HepG2 (cell line): ENCODE measurements around the gene NLRX1. TPM values are rescaled to one million over a fixed set of nuclear protein-coding genes. Genes with fewer than 3 reads are reported as not detected.

ENCODE experiments used
- ATAC-seq: fragments of 200-7000 bp; cut with Tn5 transposase; 3 replicates; pipeline ENCODE4 v1.9.1; 2020; ENCODE audit warnings: mild to moderate bottlenecking, moderate library complexity
- BruUV-seq: library from RNA; stranded (reverse); fragments of 400-500 nt; replicated peaks from 2 replicates; lab custom pipeline; 2021; lab: Mats Ljungman, UMichigan
- CTCF ChIA-PET: fragments of 300-600 bp; formaldehyde crosslinking; extraction: SDS; loops from one replicate; lab custom pipeline; 2021; ENCODE audit warnings: low total read pairs, inconsistent platforms, low intra/inter-chr PET ratio; lab: Yijun Ruan, JAX
- POLR2A ChIA-PET: fragments of 350-600 bp; sonication (Branson Sonifier 250); formaldehyde crosslinking; loops from one replicate; lab custom pipeline; 2020; ENCODE audit warnings: antibody characterized with exemption, inconsistent platforms; lab: Yijun Ruan, JAX
- DNase-seq: peaks from one replicate; pipeline ENCODE4 v3.0.0-alpha.2; 2015; ENCODE audit warnings: low spot score
- FAIRE-seq: peaks from 3 replicates; lab custom pipeline; 2011; peaks lifted over from hg19 to GRCh38; lab: Jason Lieb, UNC
- H2AFZ ChIP-seq: one replicate; pipeline ENCODE4 v1.6.1; 2011; ENCODE audit warnings: low read length, inconsistent platforms
- H3K27ac ChIP-seq: fragments of 300-600 bp; 3 replicates; pipeline ENCODE4 v1.8.0; 2011; ENCODE audit warnings: mixed run types, mild to moderate bottlenecking, mixed read lengths, low read length, inconsistent platforms; ENCODE audit not compliant: insufficient read depth; ENCODE audit errors: extremely low read length
- H3K27me3 ChIP-seq, 2 experiments: fragments of 200-600 bp in 1 of 2; 2 replicates in 1 of 2; 3 replicates in 1 of 2; pipeline versions ENCODE4 v1.6.0 to v1.8.0; 2011; ENCODE audit warnings: low read length in 2 of 2, mild to moderate bottlenecking in 2 of 2, moderate library complexity in 2 of 2, inconsistent platforms in 1 of 2; ENCODE audit not compliant: insufficient read depth in 2 of 2, control insufficient read depth in 1 of 2
- H3K36me3 ChIP-seq, 2 experiments: fragments of 200-600 bp in 1 of 2; replicated peaks in 1 of 2; 2 replicates in 1 of 2; 3 replicates in 1 of 2; pipeline versions ENCODE4 v1.5.1 to v1.8.0; 2011; ENCODE audit warnings: low read length in 2 of 2, inconsistent platforms in 1 of 2; ENCODE audit not compliant: insufficient read depth in 2 of 2, control insufficient read depth in 1 of 2
- H3K4me1 ChIP-seq: 2 replicates; pipeline ENCODE4 v1.5.1; 2012; ENCODE audit warnings: low read length, inconsistent platforms; ENCODE audit not compliant: insufficient read depth
- H3K4me2 ChIP-seq: 2 replicates; pipeline ENCODE4 v1.6.0; 2011; ENCODE audit warnings: low read depth, low read length, inconsistent platforms
- H3K4me3 ChIP-seq, 3 experiments: fragments of 200-600 bp in 1 of 3; sonication (generic), shearing (Covaris generic) in 1 of 3; replicated peaks in 1 of 3; 2 replicates each; pipeline ENCODE4 v1.5.1; 2011 to 2016; ENCODE audit warnings: low read length in 3 of 3, inconsistent platforms in 2 of 3, low read depth in 2 of 3, mild to moderate bottlenecking in 2 of 3, control low read depth in 1 of 3, mixed read lengths in 1 of 3; ENCODE audit not compliant: insufficient read depth in 1 of 3
- H3K79me2 ChIP-seq: one replicate; pipeline ENCODE4 v1.6.1; 2011; ENCODE audit warnings: low read length, inconsistent platforms; ENCODE audit not compliant: insufficient read depth
- H3K9ac ChIP-seq: 2 replicates; pipeline ENCODE4 v1.6.0; 2011; ENCODE audit warnings: mild to moderate bottlenecking, low read depth, low read length, inconsistent platforms; ENCODE audit not compliant: insufficient read depth
- H3K9me3 ChIP-seq: 2 replicates; pipeline ENCODE4 v1.5.1; 2012; ENCODE audit warnings: mild to moderate bottlenecking, low read length
- H4K20me1 ChIP-seq: 2 replicates; pipeline ENCODE4 v1.6.0; 2011; ENCODE audit warnings: inconsistent platforms, mild to moderate bottlenecking, low read length, moderate library complexity; ENCODE audit not compliant: insufficient read depth
- ETV5 ChIP-seq: IDR thresholded peaks from 2 replicates; pipeline ENCODE4 v1.6.1; 2018; ENCODE audit warnings: missing biosample characterization, missing genetic modification reagents, inconsistent platforms, borderline replicate concordance
- MEIS2 ChIP-seq: sonication (generic); formaldehyde crosslinking; IDR thresholded peaks from 2 replicates; pipeline ENCODE4 v1.9.0; 2021; ENCODE audit warnings: mild to moderate bottlenecking, missing genetic modification reagents
- ZBTB7A ChIP-seq: sonication (generic); formaldehyde crosslinking; IDR thresholded peaks from 2 replicates; pipeline ENCODE4 v1.8.0; 2022; ENCODE audit warnings: mild to moderate bottlenecking, missing genetic modification reagents
- ZNF101 ChIP-seq: sonication (generic); formaldehyde crosslinking; IDR thresholded peaks from 2 replicates; pipeline ENCODE4 v1.4.0; 2020; ENCODE audit warnings: mild to moderate bottlenecking, low read depth, missing genetic modification reagents, borderline replicate concordance
- ZNF350 ChIP-seq: sonication (generic); formaldehyde crosslinking; IDR thresholded peaks from 2 replicates; pipeline ENCODE4 v1.4.0; 2020; ENCODE audit warnings: mild to moderate bottlenecking, low read depth, missing genetic modification reagents, borderline replicate concordance
- ZNF446 ChIP-seq: sonication (generic); formaldehyde crosslinking; IDR thresholded peaks from 2 replicates; pipeline ENCODE4 v1.5.0; 2020; ENCODE audit warnings: mild to moderate bottlenecking, missing genetic modification reagents
- ZNF564 ChIP-seq: sonication (generic); formaldehyde crosslinking; IDR thresholded peaks from 2 replicates; pipeline ENCODE4 v1.8.1; 2023; ENCODE audit warnings: mild to moderate bottlenecking, missing genetic modification reagents
- ZNF790 ChIP-seq: sonication (generic); formaldehyde crosslinking; IDR thresholded peaks from 2 replicates; pipeline ENCODE4 v1.8.0; 2022; ENCODE audit warnings: missing genetic modification reagents, mild to moderate bottlenecking, borderline replicate concordance
- ZNF841 ChIP-seq: sonication (generic); formaldehyde crosslinking; IDR thresholded peaks from 2 replicates; pipeline ENCODE4 v1.8.1; 2023; ENCODE audit warnings: missing genetic modification reagents, borderline replicate concordance
- WGBS: methylation state at CpG from one replicate; pipeline ENCODE4 v1.1.6; 2017; ENCODE audit warnings: low lambda C conversion rate; 5-methylcytosine and 5-hydroxymethylcytosine counted together
- in situ Hi-C: cut with HindIII; loops from 2 replicates; pipeline ENCODE4 v1.10.0; 2017; ENCODE audit warnings: low pct_unique_long_range_greater_than_20kb; ENCODE audit not compliant: extremely low pct_ligation_motif_present
- intact Hi-C: fragments of 100-400 bp; cut with micrococcal nuclease; formaldehyde crosslinking; loops from one replicate; pipeline ENCODE4 v1.10.0; 2022; ENCODE audit not compliant: unreplicated experiment
- polyA plus RNA-seq, 8 experiments: library from polyadenylated mRNA; depleted of rRNA in 3 of 8; stranded (reverse) in 7 of 8; unstranded in 1 of 8; fragments of >200 nt; fragmentation: Illumina TruSeq in 4 of 8; extraction: Trizol in 4 of 8; gene quantifications; 2 replicates each; pipeline versions ENCODE4 v1.2.1 to v1.2.3, GENCODE V29; 2011 to 2016; ENCODE audit warnings: low read depth in 4 of 8, missing spikeins in 1 of 8, mixed read lengths in 1 of 8; ENCODE audit not compliant: insufficient read depth in 1 of 8
- total RNA-seq, 5 experiments: library from RNA; depleted of rRNA; stranded (reverse); fragments of >200 nt; fragmentation: Illumina TruSeq; extraction: Trizol; gene quantifications; 2 replicates each; pipeline ENCODE4 v1.2.3, GENCODE V29; 2016; ENCODE audit warnings: low read depth in 1 of 5
- TF ChIP-seq, protein P1 (sequence below): sonication (generic); formaldehyde crosslinking; IDR thresholded peaks from 2 replicates; pipeline ENCODE4 v1.5.1; 2020; ENCODE audit warnings: missing genetic modification reagents, mild to moderate bottlenecking, borderline replicate concordance
- TF ChIP-seq, protein P2 (sequence below): sonication (generic); formaldehyde crosslinking; IDR thresholded peaks from 2 replicates; pipeline ENCODE4 v1.9.0; 2021; ENCODE audit warnings: missing genetic modification reagents, mild to moderate bottlenecking, borderline replicate concordance
- TF ChIP-seq, protein P3 (sequence below): sonication (generic); formaldehyde crosslinking; IDR thresholded peaks from 2 replicates; pipeline ENCODE4 v1.4.0; 2020; ENCODE audit warnings: missing genetic modification reagents; ENCODE audit errors: not compliant biosample characterization

The NLRX1 gene
- total and polyA plus RNA-seq, 2 of the 13 experiments (the other 11 are each of a cell fraction or from before 2014, with no cell fraction given), result 8.7 to 11.0 TPM

DNA sequence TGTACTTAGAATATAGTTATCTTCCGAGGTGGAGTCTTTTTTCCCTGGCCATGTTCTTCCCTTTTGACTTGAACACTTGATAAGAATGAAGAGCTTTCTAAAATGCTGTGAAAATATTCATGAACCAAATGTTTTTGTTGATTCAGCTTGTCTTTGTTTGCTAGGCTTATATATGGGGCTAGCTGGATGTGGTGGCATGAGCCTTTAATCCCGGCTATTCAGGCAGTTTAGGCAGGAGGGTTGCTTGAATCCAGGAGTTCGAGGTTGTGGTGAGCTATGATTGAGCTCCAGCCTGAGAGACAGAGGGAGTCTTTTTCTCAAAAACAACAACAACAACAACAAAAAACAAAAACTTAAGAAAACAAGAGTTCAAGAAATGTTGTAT lies 60.8 kb downstream of the NLRX1 start:
- intact Hi-C loops (no loop called here), in situ Hi-C loops (no loop called here)
- no peaks in the 10 kb centered on the region for H3K27me3 ChIP-seq
- ATAC-seq, result no peak
- no peak for FAIRE-seq
- BruUV-seq, result no TSS peak
- TF ChIP-seq ZNF446 (no peak), ZNF564 (CRISPR knock-in tag) (no peak), ZNF101 (CRISPR knock-in tag) (no peak), MEIS2 (no peak), ZNF841 (CRISPR knock-in tag) (no peak), ZBTB7A (CRISPR knock-in tag) (no peak), ETV5 (CRISPR knock-in tag) (no peak), ZNF790 (no peak), ZNF350 (CRISPR knock-in tag) (no peak)
- TF ChIP-seq, protein P1, sequence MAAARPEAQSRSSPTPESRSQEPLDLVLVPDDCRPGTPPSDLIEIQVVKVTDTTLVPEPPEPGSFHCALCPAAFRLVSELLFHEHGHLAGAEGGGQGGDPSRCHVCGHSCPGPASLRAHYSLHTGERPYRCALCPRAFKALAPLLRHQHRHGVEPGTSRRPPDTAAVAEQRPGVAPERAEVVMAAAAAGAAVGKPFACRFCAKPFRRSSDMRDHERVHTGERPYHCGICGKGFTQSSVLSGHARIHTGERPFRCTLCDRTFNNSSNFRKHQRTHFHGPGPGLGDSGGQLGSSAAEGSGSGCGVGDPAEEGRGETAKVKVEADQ, result no peak
- TF ChIP-seq, protein P2, sequence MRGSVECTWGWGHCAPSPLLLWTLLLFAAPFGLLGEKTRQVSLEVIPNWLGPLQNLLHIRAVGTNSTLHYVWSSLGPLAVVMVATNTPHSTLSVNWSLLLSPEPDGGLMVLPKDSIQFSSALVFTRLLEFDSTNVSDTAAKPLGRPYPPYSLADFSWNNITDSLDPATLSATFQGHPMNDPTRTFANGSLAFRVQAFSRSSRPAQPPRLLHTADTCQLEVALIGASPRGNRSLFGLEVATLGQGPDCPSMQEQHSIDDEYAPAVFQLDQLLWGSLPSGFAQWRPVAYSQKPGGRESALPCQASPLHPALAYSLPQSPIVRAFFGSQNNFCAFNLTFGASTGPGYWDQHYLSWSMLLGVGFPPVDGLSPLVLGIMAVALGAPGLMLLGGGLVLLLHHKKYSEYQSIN (CRISPR knock-in tag), result no peak
- TF ChIP-seq, protein P3, sequence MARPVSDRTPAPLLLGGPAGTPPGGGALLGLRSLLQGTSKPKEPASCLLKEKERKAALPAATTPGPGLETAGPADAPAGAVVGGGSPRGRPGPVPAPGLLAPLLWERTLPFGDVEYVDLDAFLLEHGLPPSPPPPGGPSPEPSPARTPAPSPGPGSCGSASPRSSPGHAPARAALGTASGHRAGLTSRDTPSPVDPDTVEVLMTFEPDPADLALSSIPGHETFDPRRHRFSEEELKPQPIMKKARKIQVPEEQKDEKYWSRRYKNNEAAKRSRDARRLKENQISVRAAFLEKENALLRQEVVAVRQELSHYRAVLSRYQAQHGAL, result no peak
- TF ChIP-seq, all 625 proteins: peak for 0
- H4K20me1 ChIP-seq, result no peaks in the 10 kb centered on the region
- no peaks in the 10 kb centered on the region; the same call in 1 of the 2 replicates for H3K4me1 ChIP-seq
- DNase-seq, result no peak
- 97% methylated on average over 3 of the region's 3 CpGs for WGBS
- ChIA-PET POLR2A (no interaction called here), CTCF (no interaction called here)
- peaks cover 0 to 6% of the 10 kb centered on the region in 2 experiments; a peak in 3 of 5 replicates for H3K36me3 ChIP-seq
- no peaks in the 10 kb centered on the region for H3K9me3 ChIP-seq
- no peak overlapping the region for H3K9ac ChIP-seq
- H3K4me3 ChIP-seq, result no peak overlapping the region
- H3K4me2 ChIP-seq, result no peak overlapping the region
- H2AFZ ChIP-seq, result no peak overlapping the region
- no peak overlapping the region for H3K27ac ChIP-seq
- H3K79me2 ChIP-seq, result no peaks in the 10 kb centered on the region
